ENCODE measurements around the gene PTGS1.

DNA sequence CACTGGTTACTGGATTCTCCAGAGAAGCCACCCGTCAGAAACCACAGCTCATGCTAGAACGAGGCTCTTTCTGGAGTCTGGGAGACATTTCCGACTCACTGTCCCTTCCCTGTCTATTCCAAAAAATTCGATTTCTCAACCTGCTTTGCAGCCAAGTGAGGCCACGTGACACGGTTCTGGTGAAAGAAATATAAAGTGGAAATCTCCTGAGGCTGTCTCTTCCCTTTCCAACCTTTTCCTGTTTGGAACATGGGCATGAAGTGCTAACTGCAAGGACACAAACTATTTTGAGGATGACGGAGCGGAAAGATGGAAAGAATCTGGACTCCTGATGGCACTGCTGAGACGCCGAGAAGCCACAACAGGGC lies 6.1 kb upstream of the PTGS1 start:
- TF ChIP-seq, protein P1, sequence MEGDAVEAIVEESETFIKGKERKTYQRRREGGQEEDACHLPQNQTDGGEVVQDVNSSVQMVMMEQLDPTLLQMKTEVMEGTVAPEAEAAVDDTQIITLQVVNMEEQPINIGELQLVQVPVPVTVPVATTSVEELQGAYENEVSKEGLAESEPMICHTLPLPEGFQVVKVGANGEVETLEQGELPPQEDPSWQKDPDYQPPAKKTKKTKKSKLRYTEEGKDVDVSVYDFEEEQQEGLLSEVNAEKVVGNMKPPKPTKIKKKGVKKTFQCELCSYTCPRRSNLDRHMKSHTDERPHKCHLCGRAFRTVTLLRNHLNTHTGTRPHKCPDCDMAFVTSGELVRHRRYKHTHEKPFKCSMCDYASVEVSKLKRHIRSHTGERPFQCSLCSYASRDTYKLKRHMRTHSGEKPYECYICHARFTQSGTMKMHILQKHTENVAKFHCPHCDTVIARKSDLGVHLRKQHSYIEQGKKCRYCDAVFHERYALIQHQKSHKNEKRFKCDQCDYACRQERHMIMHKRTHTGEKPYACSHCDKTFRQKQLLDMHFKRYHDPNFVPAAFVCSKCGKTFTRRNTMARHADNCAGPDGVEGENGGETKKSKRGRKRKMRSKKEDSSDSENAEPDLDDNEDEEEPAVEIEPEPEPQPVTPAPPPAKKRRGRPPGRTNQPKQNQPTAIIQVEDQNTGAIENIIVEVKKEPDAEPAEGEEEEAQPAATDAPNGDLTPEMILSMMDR (IDR thresholded peaks at IDR 0.05) = no peak
- TF ChIP-seq POLR2A (IDR thresholded peaks at IDR 0.05) = no peak

Measured in prostate gland (tissue), 2 donors.